Smooth muscle cell of the brain vasculature (primary cell): ENCODE measurements around the gene SLC36A3.
"Not testable (repeated sequence)": the region's sequence is repeated elsewhere in the genome, so short reads cannot be mapped to it uniquely, and the experiment has no call there.

ENCODE experiments used
- DNase-seq: peaks from one replicate; pipeline ENCODE4 v3.0.0-alpha.2; 2012; ENCODE audit warnings: low read depth, low spot score

Gene SLC36A3

GRCh38 chr5:151309266-151309665 is 5.7 kb upstream of the SLC36A3 start:
- not testable (repeated sequence) for DNase-seq

- DNase-seq: no peak
Measured at GRCh38 chr5:151298063-151298855, 5.3 kb downstream of the SLC36A3 start.

GRCh38 chr5:151296974-151297373 is 6.6 kb downstream of the SLC36A3 start:
- no peak for DNase-seq

GRCh38 chr5:151296478-151296830 is 7.1 kb downstream of the SLC36A3 start:
- no peak for DNase-seq

- DNase-seq: no peak
Measured at GRCh38 chr5:151295791-151296477, 7.6 kb downstream of the SLC36A3 start.

- DNase-seq: no peak
Measured at GRCh38 chr5:151295138-151295537, 8.4 kb downstream of the SLC36A3 start.

- no peak for DNase-seq
Measured at GRCh38 chr5:151293624-151294023, 9.9 kb downstream of the SLC36A3 start.

GRCh38 chr5:151288180-151288579 is 15.4 kb downstream of the SLC36A3 start:
- no peak for DNase-seq

- no peak for DNase-seq
Measured at GRCh38 chr5:151286246-151286645, 17.3 kb downstream of the SLC36A3 start.

- DNase-seq: no peak
Measured at GRCh38 chr5:151285683-151286082, 17.9 kb downstream of the SLC36A3 start.

GRCh38 chr5:151284392-151284967 is 19.1 kb downstream of the SLC36A3 start:
- no peak for DNase-seq

GRCh38 chr5:151283120-151283825 is 20.3 kb downstream of the SLC36A3 start:
- DNase-seq: no peak

GRCh38 chr5:151281001-151281639 is 22.4 kb downstream of the SLC36A3 start:
- DNase-seq: no peak

GRCh38 chr5:151280443-151280842 is 23.1 kb downstream of the SLC36A3 start:
- no peak for DNase-seq

GRCh38 chr5:151278845-151279244 is 24.7 kb downstream of the SLC36A3 start:
- DNase-seq: no peak

GRCh38 chr5:151275803-151276202 is 27.8 kb downstream of the SLC36A3 start:
- no peak for DNase-seq

GRCh38 chr5:151274666-151275065 is 28.9 kb downstream of the SLC36A3 start:
- DNase-seq: no peak

GRCh38 chr5:151271336-151271735 is 32.2 kb downstream of the SLC36A3 start:
- DNase-seq: no peak

- no peak for DNase-seq
Measured at GRCh38 chr5:151270599-151270998, 33.0 kb downstream of the SLC36A3 start.

- DNase-seq: no peak
Measured at GRCh38 chr5:151267491-151268260, 35.9 kb downstream of the SLC36A3 start.

GRCh38 chr5:151264113-151264512 is 39.5 kb downstream of the SLC36A3 start:
- DNase-seq: no peak
